ENCODE results near the gene SARDH.

GRCh38 chr9:133676450-133676849 lies 61.7 kb downstream of the SARDH start:
- TF ChIP-seq CTCF (IDR thresholded peaks at IDR 0.05; ENCODE audit: low read length) (no peak), EZH2 (IDR thresholded peaks at IDR 0.05; ENCODE audit: borderline replicate concordance, low read length) (no peak)
